GM10266 (cell line): ENCODE results near the gene ATP6V0E1.

Experiments used
- DNase-seq: peaks from one replicate; pipeline ENCODE4 v3.0.0; 2012; ENCODE audit errors: extremely low spot score
- CTCF ChIP-seq: IDR thresholded peaks from 2 replicates; pipeline ENCODE4 v1.5.1; 2012; ENCODE audit warnings: mild to moderate bottlenecking, low read depth; ENCODE audit not compliant: control insufficient read depth, insufficient read depth; ENCODE audit errors: missing control alignments

The ATP6V0E1 gene

GRCh38 chr5:172949426-172949825, 34.1 kb upstream of the ATP6V0E1 start:
- TF ChIP-seq CTCF: no peak
- no peak for DNase-seq

- DNase-seq: no peak
- TF ChIP-seq CTCF: no peak
These were observed 33.2 kb upstream of the ATP6V0E1 start for GRCh38 chr5:172950176-172950965.

DNA sequence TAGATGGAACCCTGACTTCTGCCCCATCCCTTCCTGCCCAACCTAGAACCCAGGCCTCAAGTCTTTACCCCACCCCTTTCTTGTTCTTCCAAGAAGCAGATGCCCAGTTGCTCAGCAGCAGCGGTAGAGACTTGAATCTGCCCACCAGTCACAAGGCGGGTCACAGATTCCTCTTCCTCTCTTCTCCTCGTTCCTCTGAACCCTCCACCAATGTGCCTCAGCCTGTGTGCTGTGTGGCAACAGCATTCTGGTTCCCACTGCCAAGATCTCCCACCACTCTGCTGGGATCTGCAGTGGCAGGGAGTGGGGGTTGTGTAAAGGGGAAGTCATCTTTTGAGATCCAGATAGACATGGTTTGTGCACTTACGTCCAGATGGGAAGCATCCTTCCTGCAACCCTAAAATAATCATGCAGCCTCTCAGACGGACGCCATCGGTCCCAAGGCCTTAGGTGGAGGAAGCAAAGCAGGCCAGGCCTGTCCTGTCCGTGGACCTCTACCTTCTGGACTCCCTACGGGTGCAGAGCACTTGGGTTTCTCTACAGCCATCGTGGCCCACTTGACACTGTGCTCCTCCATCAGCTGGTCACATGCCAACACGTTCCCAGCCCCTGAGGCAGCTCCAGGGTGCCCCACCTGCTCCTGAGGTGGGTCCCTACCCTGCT, 32.1 kb upstream of the ATP6V0E1 start:
- TF ChIP-seq CTCF: no peak
- no peak for DNase-seq

- DNase-seq: no peak
- TF ChIP-seq CTCF: no peak
These were observed 31.5 kb upstream of the ATP6V0E1 start for GRCh38 chr5:172952034-172952511.

DNA sequence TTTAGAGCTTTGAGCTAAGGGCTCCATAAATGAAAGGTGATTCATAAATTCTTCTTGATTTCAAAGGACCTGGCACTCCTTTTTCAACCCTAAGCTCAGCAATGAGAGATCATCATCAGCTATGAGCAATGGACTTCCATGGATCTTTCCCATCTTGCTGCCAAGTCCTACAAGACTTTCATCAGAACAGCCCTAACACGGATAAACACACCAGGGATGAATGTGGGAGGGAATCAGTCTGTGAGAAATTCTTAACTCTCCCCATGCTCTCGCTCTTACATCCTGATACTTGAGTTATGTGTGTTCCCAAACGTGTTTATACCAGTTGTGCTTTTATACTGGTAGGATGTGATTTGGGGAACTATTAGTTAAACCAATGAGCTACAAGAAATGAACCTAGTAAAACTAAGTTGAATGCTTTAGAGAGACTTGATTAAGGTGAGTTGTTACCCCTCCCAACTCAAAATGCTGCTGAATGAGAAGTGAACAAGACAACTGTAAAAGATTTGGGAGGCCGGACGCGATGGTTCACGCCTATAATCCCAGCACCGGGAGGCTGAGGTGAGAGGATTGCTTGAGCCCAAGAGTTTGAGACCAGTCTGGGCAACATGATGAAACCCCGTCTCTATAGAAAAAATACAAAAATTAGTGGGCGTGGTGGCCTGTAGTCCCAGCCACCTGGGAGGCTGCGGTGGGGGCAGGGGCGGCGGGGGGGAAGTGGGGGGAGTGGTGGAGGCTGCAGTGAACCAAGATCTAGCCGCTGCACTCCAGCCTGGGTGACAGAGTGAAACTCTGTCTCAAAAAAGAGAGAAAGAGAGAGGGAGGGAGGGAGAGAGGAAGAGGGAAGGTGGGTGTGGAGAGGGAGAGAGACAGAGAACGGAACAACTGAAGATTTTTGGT, 29.5 kb upstream of the ATP6V0E1 start:
- DNase-seq: no peak
- no peak for TF ChIP-seq CTCF

DNA sequence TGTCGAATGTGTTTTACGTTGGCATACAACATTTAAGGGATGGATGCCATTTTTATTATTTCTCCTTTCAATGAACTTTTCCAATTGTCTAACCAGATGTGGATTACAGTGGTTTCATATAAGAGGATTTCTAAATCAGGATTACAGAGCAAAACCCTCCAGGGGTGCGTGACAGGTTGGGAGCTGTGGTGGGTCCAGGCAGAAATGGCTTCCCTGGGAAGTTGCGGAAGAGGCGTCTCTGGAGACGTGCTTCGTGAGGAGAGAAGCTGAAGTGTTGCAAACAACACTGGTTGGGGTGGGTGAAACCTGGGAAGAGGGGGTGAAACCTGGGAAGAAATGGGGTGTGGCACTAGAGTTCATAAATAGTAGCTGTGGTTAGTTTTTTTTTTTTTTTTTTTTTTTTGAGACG, 28.8 kb upstream of the ATP6V0E1 start:
- DNase-seq: no peak
- no peak for TF ChIP-seq CTCF

GRCh38 chr5:172956228-172956627, 27.3 kb upstream of the ATP6V0E1 start:
- TF ChIP-seq CTCF: no peak
- no peak for DNase-seq
